IMR-90 (cell line): ENCODE measurements around the gene RAPH1. TPM values are rescaled to one million over a fixed set of nuclear protein-coding genes. Genes with fewer than 3 reads are reported as not detected.
A peak's percentile ranks its signal among the peaks of the same experiment; 100 is the strongest.

Experiments
- ATAC-seq: fragments of 200-7000 bp; cut with Tn5 transposase; 2 replicates; pipeline ENCODE4 v1.9.1; 2020; ENCODE audit warnings: low read depth, mild to moderate bottlenecking, moderate library complexity
- BruUV-seq: library from RNA; stranded (reverse); fragments of 400-500 nt; replicated peaks from 2 replicates; lab custom pipeline; 2021; lab: Mats Ljungman, UMichigan
- CTCF ChIA-PET: fragments of 300-600 bp; formaldehyde crosslinking; extraction: SDS; loops from one replicate; lab custom pipeline; 2021; ENCODE audit warnings: antibody characterized with exemption; lab: Yijun Ruan, JAX
- POLR2A ChIA-PET: fragments of 300-600 bp; sonication (Branson Sonifier 250); formaldehyde crosslinking; loops from one replicate; lab custom pipeline; 2022; ENCODE audit warnings: antibody characterized with exemption; ENCODE audit not compliant: unreplicated experiment; lab: Charles Lee
- DNase-seq: peaks from one replicate; pipeline ENCODE4 v3.0.0; 2013
- H2AFZ ChIP-seq: replicated peaks from 2 replicates; pipeline ENCODE3; 2013; ENCODE audit warnings: low read length, mild to moderate bottlenecking; ENCODE audit not compliant: poor library complexity
- H2AK5ac ChIP-seq: 2 replicates; pipeline ENCODE4 v1.6.1; 2013; ENCODE audit warnings: low read depth, low read length, inconsistent platforms
- H2AK9ac ChIP-seq: replicated peaks from 2 replicates; pipeline ENCODE3; 2013; ENCODE audit warnings: mild to moderate bottlenecking, low read depth, low read length, moderate library complexity; ENCODE audit not compliant: poor library complexity
- H2BK120ac ChIP-seq: 2 replicates; pipeline ENCODE4 v1.6.1; 2013; ENCODE audit warnings: low read depth, low read length, inconsistent platforms
- H2BK15ac ChIP-seq: 3 replicates; pipeline ENCODE4 v1.6.1; 2013; ENCODE audit warnings: low read depth, low read length, inconsistent platforms
- H2BK20ac ChIP-seq: 2 replicates; pipeline ENCODE4 v1.6.1; 2013; ENCODE audit warnings: low read depth, mild to moderate bottlenecking, inconsistent platforms, low read length, moderate library complexity
- H2BK5ac ChIP-seq: 2 replicates; pipeline ENCODE4 v1.6.1; 2013; ENCODE audit warnings: mild to moderate bottlenecking, low read depth, low read length, inconsistent platforms; ENCODE audit not compliant: poor library complexity, severe bottlenecking
- H3K14ac ChIP-seq: replicated peaks from 2 replicates; pipeline ENCODE4 v1.6.1; 2013; ENCODE audit warnings: low read depth, low read length, inconsistent platforms
- H3K18ac ChIP-seq: 2 replicates; pipeline ENCODE4 v1.6.1; 2013; ENCODE audit warnings: low read depth, low read length, control low read depth
- H3K23ac ChIP-seq: 2 replicates; pipeline ENCODE4 v1.6.1; 2013; ENCODE audit warnings: low read depth, low read length, inconsistent platforms
- H3K27ac ChIP-seq: 2 replicates; pipeline ENCODE4 v1.5.1; 2013; ENCODE audit warnings: mild to moderate bottlenecking, control low read depth, low read length; ENCODE audit not compliant: insufficient read depth
- H3K27me3 ChIP-seq: 2 replicates; pipeline ENCODE4 v1.6.1; 2013; ENCODE audit warnings: low read length; ENCODE audit not compliant: control insufficient read depth, insufficient read depth
- H3K36me3 ChIP-seq: 2 replicates; pipeline ENCODE4 v1.6.1; 2013; ENCODE audit warnings: low read length, mixed read lengths; ENCODE audit not compliant: control insufficient read depth, insufficient read depth
- H3K4ac ChIP-seq: 2 replicates; pipeline ENCODE4 v1.6.1; 2013; ENCODE audit warnings: low read depth, low read length, inconsistent platforms
- H3K4me1 ChIP-seq: 2 replicates; pipeline ENCODE4 v1.6.1; 2013; ENCODE audit warnings: low read length, mixed read lengths; ENCODE audit not compliant: control insufficient read depth, insufficient read depth
- H3K4me2 ChIP-seq: 2 replicates; pipeline ENCODE4 v1.6.1; 2013; ENCODE audit warnings: low read depth, mild to moderate bottlenecking, control low read depth, low read length, moderate library complexity
- H3K4me3 ChIP-seq: 2 replicates; pipeline ENCODE4 v1.5.1; 2013; ENCODE audit warnings: low read depth, mild to moderate bottlenecking, control low read depth, low read length, moderate library complexity; ENCODE audit not compliant: insufficient read depth
- H3K56ac ChIP-seq: 2 replicates; pipeline ENCODE4 v1.6.1; 2013; ENCODE audit warnings: low read length, inconsistent platforms; ENCODE audit not compliant: insufficient read depth; ENCODE audit errors: extremely low read depth
- H3K79me1 ChIP-seq, 2 experiments: 2 replicates each; pipeline ENCODE4 v1.6.1; 2013; ENCODE audit warnings: low read length in 2 of 2, inconsistent platforms in 1 of 2, low read depth in 1 of 2
- H3K9ac ChIP-seq: 2 replicates; pipeline ENCODE4 v1.6.1; 2013; ENCODE audit warnings: low read depth, low read length, control low read depth
- H3K9me1 ChIP-seq: 2 replicates; pipeline ENCODE4 v1.6.1; 2013; ENCODE audit warnings: low read length, inconsistent platforms; ENCODE audit not compliant: insufficient read depth
- H3K9me3 ChIP-seq: 2 replicates; pipeline ENCODE4 v1.6.1; 2013; ENCODE audit warnings: low read length; ENCODE audit not compliant: control insufficient read depth, insufficient read depth
- H4K20me1 ChIP-seq: 2 replicates; pipeline ENCODE4 v1.6.1; 2013; ENCODE audit warnings: low read length, inconsistent platforms; ENCODE audit not compliant: insufficient read depth
- H4K5ac ChIP-seq: 2 replicates; pipeline ENCODE4 v1.6.1; 2013; ENCODE audit warnings: mild to moderate bottlenecking, low read depth, low read length, control low read depth
- H4K8ac ChIP-seq, 2 experiments: 2 replicates each; pipeline ENCODE4 v1.6.1; 2013; ENCODE audit warnings: low read depth in 2 of 2, low read length in 2 of 2, control low read depth in 1 of 2, inconsistent platforms in 1 of 2
- H4K91ac ChIP-seq: 2 replicates; pipeline ENCODE4 v1.6.1; 2013; ENCODE audit warnings: low read depth, low read length, inconsistent platforms; ENCODE audit not compliant: insufficient read depth
- CEBPB ChIP-seq: IDR thresholded peaks from 2 replicates; pipeline ENCODE4 v1.6.1; 2012; ENCODE audit warnings: low read depth, low read length, improper control_type of control experiment
- CHD1 ChIP-seq: IDR thresholded peaks from 2 replicates; pipeline ENCODE4 v1.6.1; 2012; ENCODE audit warnings: low read depth, low read length, improper control_type of control experiment
- CTCF ChIP-seq: conservative IDR thresholded peaks from 2 replicates; pipeline ENCODE4 v1.5.1; 2012; ENCODE audit warnings: mild to moderate bottlenecking, low read depth, low read length, improper control_type of control experiment
- ELK1 ChIP-seq: fragments of 150-350 bp; IDR thresholded peaks from 2 replicates; pipeline ENCODE4 v1.6.1; 2016; ENCODE audit warnings: low read depth, mild to moderate bottlenecking, low read length, moderate library complexity, borderline replicate concordance
- FOS ChIP-seq: fragments of 150-350 bp; IDR thresholded peaks from 2 replicates; pipeline ENCODE4 v1.6.1; 2016; ENCODE audit warnings: low read depth, low read length
- MAFK ChIP-seq: IDR thresholded peaks from 2 replicates; pipeline ENCODE4 v1.6.1; 2012; ENCODE audit warnings: low read depth, low read length, improper control_type of control experiment
- MXI1 ChIP-seq: IDR thresholded peaks from 2 replicates; pipeline ENCODE4 v1.6.1; 2012; ENCODE audit warnings: low read depth, mild to moderate bottlenecking, low read length, moderate library complexity, borderline replicate concordance
- NFE2L2 ChIP-seq: fragments of 150-350 bp; IDR thresholded peaks from 2 replicates; pipeline ENCODE4 v1.6.1; 2016; ENCODE audit warnings: low read depth, mild to moderate bottlenecking, low read length
- RAD21 ChIP-seq: IDR thresholded peaks from 2 replicates; pipeline ENCODE4 v1.6.1; 2012; ENCODE audit warnings: low read length, improper control_type of control experiment
- SMC3 ChIP-seq: fragments of 150-350 bp; IDR thresholded peaks from 2 replicates; pipeline ENCODE4 v1.6.1; 2016; ENCODE audit warnings: low read depth, mild to moderate bottlenecking, antibody characterized with exemption, low read length, moderate library complexity
- USF2 ChIP-seq: fragments of 150-350 bp; IDR thresholded peaks from 2 replicates; pipeline ENCODE4 v1.6.1; 2017; ENCODE audit warnings: mild to moderate bottlenecking, antibody characterized with exemption, low read length, low read depth
- WGBS, 2 experiments: methylation state at CpG; one replicate each; pipeline versions ENCODE4 v1.1.5 to v1.1.7; 2013; ENCODE audit warnings: missing lambda C conversion rate in 2 of 2; ENCODE audit not compliant: insufficient read length in 1 of 2; ENCODE audit errors: extremely low coverage in 2 of 2; 5-methylcytosine and 5-hydroxymethylcytosine counted together
- dilution Hi-C: fragments of 300-500 bp; cut with HindIII; formaldehyde crosslinking; loops from one replicate; pipeline ENCODE4 v1.14.3; 2018; ENCODE audit warnings: low sequenced_read_pairs; ENCODE audit not compliant: unreplicated experiment
- in situ Hi-C: fragments of 300-500 bp; cut with MboI; formaldehyde crosslinking; loops from 3 replicates; pipeline ENCODE4 v1.14.3; 2019; ENCODE audit warnings: low sequenced_read_pairs, inconsistent platforms, mixed read lengths
- intact Hi-C: fragments of 100-400 bp; cut with micrococcal nuclease; formaldehyde crosslinking; loops from 2 replicates; pipeline ENCODE4 v1.10.0; 2022
- polyA plus RNA-seq, 3 experiments: library from polyadenylated mRNA; depleted of rRNA; stranded (reverse); fragments of >200 nt; gene quantifications; 2 replicates each; pipeline ENCODE4 v1.2.3, GENCODE V29; 2012; ENCODE audit warnings: low replicate concordance in 1 of 3
- total RNA-seq: library from RNA; depleted of rRNA; stranded (reverse); fragments of >200 nt; gene quantifications from 2 replicates; pipeline ENCODE4 v1.2.3, GENCODE V29; 2012

Gene RAPH1
- total and polyA plus RNA-seq, 2 of the 4 experiments (the other 2 are of a cell fraction) = 7.5 to 15.1 TPM

GRCh38 chr2:203431391-203432185 is 103.5 kb downstream of the RAPH1 start:
- H3K14ac ChIP-seq = no peak overlapping the region
- H3K18ac ChIP-seq = no peak overlapping the region
- no peak overlapping the region for H2BK120ac ChIP-seq
- no TSS peak for BruUV-seq
- H2BK20ac ChIP-seq = no peak overlapping the region
- ChIA-PET CTCF (interaction anchor here (0.6 kb wide), 2 partner anchors 10 to 127 kb away, joined by 3 to 4 read pairs; no protein-coding TSS in a partner anchor), POLR2A (interaction anchor here (0.5 kb wide), 1 partner anchor 18 kb away, joined by 3 read pairs; no protein-coding TSS in a partner anchor)
- H2BK5ac ChIP-seq = no peak overlapping the region
- in situ Hi-C loops = no loop called here
- dilution Hi-C loops = no loop called here
- H3K9ac ChIP-seq = no peak overlapping the region
- H3K9me3 ChIP-seq = no peaks in the 10 kb centered on the region
- no peak overlapping the region for H3K4me2 ChIP-seq
- H4K5ac ChIP-seq = no peak overlapping the region
- TF ChIP-seq MAFK (no peak), SMC3 (no peak), USF2 (no peak), FOS (no peak), ELK1 (no peak), CHD1 (no peak), MXI1 (no peak), RAD21 (no peak), NFE2L2 (no peak), CTCF (no peak), CEBPB (no peak)
- DNase-seq (peak; percentile 10), ATAC-seq (0 out of 2 replicates have a peak, but pooled peaks have one; percentile 34)
- H3K27me3 ChIP-seq = no peaks in the 10 kb centered on the region
- peaks cover 14 to 29% of the 10 kb centered on the region in 2 experiments for H3K79me1 ChIP-seq
- H3K4ac ChIP-seq = no peak overlapping the region
- no peak overlapping the region for H2AK9ac ChIP-seq
- no peak overlapping the region for H3K4me3 ChIP-seq
- H3K36me3 ChIP-seq = peaks cover 7% of the 10 kb centered on the region
- H4K8ac ChIP-seq = no peak overlapping the region
- H4K20me1 ChIP-seq = no peaks in the 10 kb centered on the region; the same call in 1 of the 2 replicates
- no peak overlapping the region for H3K56ac ChIP-seq
- no peak overlapping the region for H4K91ac ChIP-seq
- H3K9me1 ChIP-seq = peaks cover 10% of the 10 kb centered on the region; the same call in 1 of the 2 replicates
- H2AFZ ChIP-seq = no peak overlapping the region
- no peak overlapping the region for H3K27ac ChIP-seq
- no peak overlapping the region for H3K23ac ChIP-seq
- no CpG with 5 or more reads among the region's 5 CpGs for WGBS, 2 experiments
- intact Hi-C loops = no loop called here
- no peak overlapping the region for H2AK5ac ChIP-seq
- H3K4me1 ChIP-seq = no peaks in the 10 kb centered on the region
- H2BK15ac ChIP-seq = no peak overlapping the region
